ENCODE measurements around the gene TCEANC.
"Not testable (repeated sequence)": the region's sequence is repeated elsewhere in the genome, so short reads cannot be mapped to it uniquely, and the experiment has no call there.

GRCh38 chrX:13648336-13648735 is 4.6 kb upstream of the TCEANC start:
- TF ChIP-seq, protein P1, sequence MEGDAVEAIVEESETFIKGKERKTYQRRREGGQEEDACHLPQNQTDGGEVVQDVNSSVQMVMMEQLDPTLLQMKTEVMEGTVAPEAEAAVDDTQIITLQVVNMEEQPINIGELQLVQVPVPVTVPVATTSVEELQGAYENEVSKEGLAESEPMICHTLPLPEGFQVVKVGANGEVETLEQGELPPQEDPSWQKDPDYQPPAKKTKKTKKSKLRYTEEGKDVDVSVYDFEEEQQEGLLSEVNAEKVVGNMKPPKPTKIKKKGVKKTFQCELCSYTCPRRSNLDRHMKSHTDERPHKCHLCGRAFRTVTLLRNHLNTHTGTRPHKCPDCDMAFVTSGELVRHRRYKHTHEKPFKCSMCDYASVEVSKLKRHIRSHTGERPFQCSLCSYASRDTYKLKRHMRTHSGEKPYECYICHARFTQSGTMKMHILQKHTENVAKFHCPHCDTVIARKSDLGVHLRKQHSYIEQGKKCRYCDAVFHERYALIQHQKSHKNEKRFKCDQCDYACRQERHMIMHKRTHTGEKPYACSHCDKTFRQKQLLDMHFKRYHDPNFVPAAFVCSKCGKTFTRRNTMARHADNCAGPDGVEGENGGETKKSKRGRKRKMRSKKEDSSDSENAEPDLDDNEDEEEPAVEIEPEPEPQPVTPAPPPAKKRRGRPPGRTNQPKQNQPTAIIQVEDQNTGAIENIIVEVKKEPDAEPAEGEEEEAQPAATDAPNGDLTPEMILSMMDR (IDR thresholded peaks at IDR 0.05; ENCODE audit: poor library complexity, severe bottlenecking), result not testable (repeated sequence)
- not testable (repeated sequence) for TF ChIP-seq EZH2 (IDR thresholded peaks at IDR 0.05; ENCODE audit: borderline replicate concordance, insufficient read depth, low read length, poor library complexity, severe bottlenecking); POLR2AphosphoS5 (IDR thresholded peaks at IDR 0.05); SMC3 (conservative IDR thresholded peaks at IDR 0.05; ENCODE audit: poor library complexity)
